Smooth muscle cell (in vitro differentiated cells): ENCODE data around the gene GSTM2. TPM values are rescaled to one million over a fixed set of nuclear protein-coding genes. Genes with fewer than 3 reads are reported as not detected.

Experiments
- DNase-seq: peaks from one replicate; lab custom pipeline; 2025; ENCODE audit not compliant: unreplicated experiment; lab: John Stamatoyannopoulos, UW
- H2AFZ ChIP-seq: fragments of 200-600 bp; sonication (generic); 2 replicates; pipeline ENCODE4 v1.6.0; 2016; ENCODE audit warnings: antibody characterized with exemption, low read depth, mild to moderate bottlenecking
- H3F3A ChIP-seq: fragments of 200-600 bp; sonication (generic); 2 replicates; pipeline ENCODE4 v1.6.0; 2017; ENCODE audit warnings: antibody characterized with exemption, low read depth
- H3K27ac ChIP-seq: fragments of 200-600 bp; sonication (generic); 2 replicates; pipeline ENCODE4 v1.5.1; 2016; ENCODE audit warnings: low read depth, mild to moderate bottlenecking
- H3K27me3 ChIP-seq: fragments of 200-600 bp; sonication (generic); 2 replicates; pipeline ENCODE4 v1.6.1; 2016; ENCODE audit warnings: low read depth, mild to moderate bottlenecking
- H3K36me3 ChIP-seq: fragments of 200-600 bp; sonication (generic); 2 replicates; pipeline ENCODE4 v1.5.1; 2016; ENCODE audit warnings: low read depth
- H3K4me1 ChIP-seq: fragments of 200-600 bp; sonication (generic); 2 replicates; pipeline ENCODE4 v1.5.1; 2016; ENCODE audit warnings: low read depth
- H3K4me2 ChIP-seq: fragments of 200-600 bp; sonication (generic); 2 replicates; pipeline ENCODE4 v1.6.0; 2016; ENCODE audit warnings: mild to moderate bottlenecking
- H3K4me3 ChIP-seq: fragments of 200-600 bp; sonication (generic); 2 replicates; pipeline ENCODE4 v1.5.1; 2016; ENCODE audit warnings: mild to moderate bottlenecking
- H3K79me2 ChIP-seq: fragments of 200-600 bp; sonication (generic); 2 replicates; pipeline ENCODE4 v1.6.0; 2016; ENCODE audit warnings: low read depth, mild to moderate bottlenecking
- H3K9ac ChIP-seq: fragments of 200-600 bp; sonication (generic); 2 replicates; pipeline ENCODE4 v1.6.0; 2016; ENCODE audit warnings: low read depth
- H3K9me3 ChIP-seq: fragments of 200-600 bp; sonication (generic); replicated peaks from 2 replicates; pipeline ENCODE4 v1.5.1; 2016; ENCODE audit warnings: low read depth
- H4K20me1 ChIP-seq: fragments of 200-600 bp; sonication (generic); 2 replicates; pipeline ENCODE4 v1.6.0; 2016; ENCODE audit warnings: low read depth
- CTCF ChIP-seq: fragments of 200-600 bp; sonication (generic); IDR thresholded peaks from 2 replicates; pipeline ENCODE4 v1.5.1; 2017; ENCODE audit warnings: borderline replicate concordance, mild to moderate bottlenecking, antibody characterized with exemption; ENCODE audit not compliant: insufficient read depth, poor library complexity, severe bottlenecking
- WGBS: methylation state at CpG from one replicate; pipeline ENCODE4 v1.1.7; 2016; ENCODE audit warnings: low lambda C conversion rate; 5-methylcytosine and 5-hydroxymethylcytosine counted together
- polyA plus RNA-seq: library from polyadenylated mRNA; unstranded; fragments of >200 nt; fragmentation: Nextera tagmentation; extraction: Ambion mirVana; gene quantifications from 2 replicates; pipeline ENCODE4 v1.2.1, GENCODE V29; 2016
- total RNA-seq: library from RNA; depleted of rRNA; stranded (reverse); fragments of >200 nt; gene quantifications from 2 replicates; pipeline ENCODE4 v1.2.3, GENCODE V29; 2014

GSTM2 gene
- total and polyA plus RNA-seq, 2 experiments from 2014 or later, result 30.3 to 43.8 TPM

GRCh38 chr1:109624201-109625010, 43.5 kb upstream of the GSTM2 start:
- Histone ChIP-seq H3F3A (no peaks in the 10 kb centered on the region), H3K79me2 (peaks cover 52% of the 10 kb centered on the region), H3K9ac (no peak overlapping the region), H3K4me3 (no peak overlapping the region), H3K4me2 (no peak overlapping the region), H3K36me3 (no peaks in the 10 kb centered on the region), H2AFZ (no peak overlapping the region), H3K27ac (no peak overlapping the region), H3K4me1 (peaks cover 1% of the 10 kb centered on the region), H3K27me3 (no peaks in the 10 kb centered on the region), H3K9me3 (no peaks in the 10 kb centered on the region), H4K20me1 (peaks cover 59% of the 10 kb centered on the region)
- no peak for TF ChIP-seq CTCF
- no peak for DNase-seq
- 89% methylated on average over 17 of the region's 17 CpGs for WGBS

- no peak overlapping the region for H3K27ac ChIP-seq
- H2AFZ ChIP-seq, result no peak overlapping the region
- no peaks in the 10 kb centered on the region for H3F3A ChIP-seq
- no peaks in the 10 kb centered on the region for H3K9me3 ChIP-seq
- peaks cover 59% of the 10 kb centered on the region for H4K20me1 ChIP-seq
- H3K4me2 ChIP-seq, result no peak overlapping the region
- no peaks in the 10 kb centered on the region for H3K4me1 ChIP-seq
- peaks cover 46% of the 10 kb centered on the region for H3K79me2 ChIP-seq
- H3K27me3 ChIP-seq, result no peaks in the 10 kb centered on the region
- H3K9ac ChIP-seq, result no peak overlapping the region
- no peak for DNase-seq
- H3K4me3 ChIP-seq, result no peak overlapping the region
- WGBS, result 88% methylated on average over 10 of the region's 16 CpGs
- H3K36me3 ChIP-seq, result no peaks in the 10 kb centered on the region
- TF ChIP-seq CTCF, result no peak
Observed at GRCh38 chr1:109625176-109625575, 42.7 kb upstream of the GSTM2 start.

GRCh38 chr1:109625601-109626560, 42.0 kb upstream of the GSTM2 start:
- no peak overlapping the region for H3K4me3 ChIP-seq
- TF ChIP-seq CTCF, result no peak
- no peak overlapping the region for H2AFZ ChIP-seq
- H3K79me2 ChIP-seq, result peaks cover 46% of the 10 kb centered on the region
- no peak overlapping the region for H3K9ac ChIP-seq
- H3K9me3 ChIP-seq, result no peaks in the 10 kb centered on the region
- no peaks in the 10 kb centered on the region for H3K36me3 ChIP-seq
- H3K4me1 ChIP-seq, result no peaks in the 10 kb centered on the region
- no peak for DNase-seq
- H3F3A ChIP-seq, result no peaks in the 10 kb centered on the region
- H3K27ac ChIP-seq, result no peak overlapping the region
- peaks cover 59% of the 10 kb centered on the region for H4K20me1 ChIP-seq
- no peak overlapping the region for H3K4me2 ChIP-seq
- H3K27me3 ChIP-seq, result no peaks in the 10 kb centered on the region
- 94% methylated on average over 31 of the region's 32 CpGs for WGBS
